Measurements from ENCODE around the gene DISC1.
A peak's percentile ranks its signal among the peaks of the same experiment; 100 is the strongest.

The DISC1 gene

GRCh38 chr1:232048481-232048880 is 421.9 kb downstream of the DISC1 start:
- no peaks in the 10 kb centered on the region for H3K27me3 Mint-ChIP-seq
- H3K4me3 Mint-ChIP-seq = no peak overlapping the region
- CTCF ChIA-PET = no interaction called here
- DNase-seq = no peak
- no peaks in the 10 kb centered on the region for H3K36me3 Mint-ChIP-seq
- H3K9me3 Mint-ChIP-seq = no peaks in the 10 kb centered on the region
- no peaks in the 10 kb centered on the region for H3K4me1 Mint-ChIP-seq
- H3K27ac Mint-ChIP-seq = no peak overlapping the region

GRCh38 chr1:232049335-232049734 is 422.7 kb downstream of the DISC1 start:
- DNase-seq = no peak
- Mint-ChIP-seq H3K36me3 (no peaks in the 10 kb centered on the region), H3K27me3 (no peaks in the 10 kb centered on the region), H3K9me3 (no peaks in the 10 kb centered on the region), H3K27ac (no peak overlapping the region), H3K4me3 (no peak overlapping the region), H3K4me1 (no peaks in the 10 kb centered on the region)
- CTCF ChIA-PET = interaction anchor here (1.4 kb wide), 1 partner anchor 10 kb away, joined by 3 read pairs; no protein-coding TSS in a partner anchor

- no peaks in the 10 kb centered on the region for H3K36me3 Mint-ChIP-seq
- no peak for DNase-seq
- CTCF ChIA-PET = no interaction called here
- H3K9me3 Mint-ChIP-seq = no peaks in the 10 kb centered on the region
- no peaks in the 10 kb centered on the region for H3K4me1 Mint-ChIP-seq
- no peaks in the 10 kb centered on the region for H3K27me3 Mint-ChIP-seq
- no peak overlapping the region for H3K27ac Mint-ChIP-seq
- no peak overlapping the region for H3K4me3 Mint-ChIP-seq
These were observed 430.8 kb downstream of the DISC1 start for GRCh38 chr1:232057217-232057895.

- no peaks in the 10 kb centered on the region for H3K36me3 Mint-ChIP-seq
- H3K4me3 Mint-ChIP-seq = no peak overlapping the region
- CTCF ChIA-PET = no interaction called here
- no peak for DNase-seq
- H3K9me3 Mint-ChIP-seq = no peaks in the 10 kb centered on the region
- no peaks in the 10 kb centered on the region for H3K27me3 Mint-ChIP-seq
- no peaks in the 10 kb centered on the region for H3K4me1 Mint-ChIP-seq
- no peak overlapping the region for H3K27ac Mint-ChIP-seq
These were observed 431.3 kb downstream of the DISC1 start for GRCh38 chr1:232057896-232058274.

GRCh38 chr1:232059726-232060374 is 433.3 kb downstream of the DISC1 start:
- no peaks in the 10 kb centered on the region for H3K9me3 Mint-ChIP-seq
- no peaks in the 10 kb centered on the region for H3K36me3 Mint-ChIP-seq
- no peaks in the 10 kb centered on the region for H3K27me3 Mint-ChIP-seq
- CTCF ChIA-PET = interaction anchor here (1.0 kb wide), 1 partner anchor 10 kb away, joined by 3 read pairs; no protein-coding TSS in a partner anchor
- H3K4me1 Mint-ChIP-seq = no peaks in the 10 kb centered on the region
- no peak overlapping the region for H3K4me3 Mint-ChIP-seq
- no peak for DNase-seq
- H3K27ac Mint-ChIP-seq = no peak overlapping the region

GRCh38 chr1:232062967-232063366 is 436.4 kb downstream of the DISC1 start:
- Mint-ChIP-seq H3K27ac (no peak overlapping the region), H3K36me3 (no peaks in the 10 kb centered on the region), H3K27me3 (no peaks in the 10 kb centered on the region), H3K9me3 (no peaks in the 10 kb centered on the region), H3K4me1 (no peaks in the 10 kb centered on the region), H3K4me3 (no peak overlapping the region)
- DNase-seq = no peak
- CTCF ChIA-PET = no interaction called here

- H3K9me3 Mint-ChIP-seq = no peaks in the 10 kb centered on the region
- CTCF ChIA-PET = no interaction called here
- no peak overlapping the region for H3K4me3 Mint-ChIP-seq
- H3K36me3 Mint-ChIP-seq = no peaks in the 10 kb centered on the region
- H3K27ac Mint-ChIP-seq = no peak overlapping the region
- no peaks in the 10 kb centered on the region for H3K4me1 Mint-ChIP-seq
- H3K27me3 Mint-ChIP-seq = no peaks in the 10 kb centered on the region
- DNase-seq = no peak
These were observed 439.9 kb downstream of the DISC1 start for GRCh38 chr1:232066521-232066920.

- peaks cover 4% of the 10 kb centered on the region for H3K27me3 Mint-ChIP-seq
- peaks cover 2% of the 10 kb centered on the region for H3K9me3 Mint-ChIP-seq
- no peaks in the 10 kb centered on the region for H3K36me3 Mint-ChIP-seq
- CTCF ChIA-PET = no interaction called here
- H3K4me1 Mint-ChIP-seq = no peaks in the 10 kb centered on the region
- H3K4me3 Mint-ChIP-seq = no peak overlapping the region
- no peak overlapping the region for H3K27ac Mint-ChIP-seq
- DNase-seq = no peak
These were observed 447.7 kb downstream of the DISC1 start for GRCh38 chr1:232074265-232074664.

GRCh38 chr1:232077809-232078208 is 451.2 kb downstream of the DISC1 start:
- Mint-ChIP-seq H3K36me3 (no peaks in the 10 kb centered on the region), H3K4me1 (no peaks in the 10 kb centered on the region), H3K9me3 (peaks cover 8% of the 10 kb centered on the region), H3K4me3 (no peak overlapping the region), H3K27me3 (peaks cover 4% of the 10 kb centered on the region), H3K27ac (no peak overlapping the region)
- CTCF ChIA-PET = no interaction called here
- DNase-seq = no peak

GRCh38 chr1:232084584-232085223 is 458.1 kb downstream of the DISC1 start:
- DNase-seq = peak; percentile 28
- Mint-ChIP-seq H3K9me3 (peaks cover 6% of the 10 kb centered on the region), H3K4me3 (no peak overlapping the region), H3K27ac (no peak overlapping the region), H3K27me3 (no peaks in the 10 kb centered on the region), H3K36me3 (no peaks in the 10 kb centered on the region), H3K4me1 (no peaks in the 10 kb centered on the region)
- CTCF ChIA-PET = no interaction called here

GRCh38 chr1:232090816-232091215 is 464.2 kb downstream of the DISC1 start:
- Mint-ChIP-seq H3K27me3 (no peaks in the 10 kb centered on the region), H3K4me1 (no peaks in the 10 kb centered on the region), H3K36me3 (no peaks in the 10 kb centered on the region), H3K27ac (no peak overlapping the region), H3K4me3 (no peak overlapping the region), H3K9me3 (no peaks in the 10 kb centered on the region)
- no peak for DNase-seq
- CTCF ChIA-PET = no interaction called here

Measured in activated naive CD4-positive, alpha-beta T cell treated with anti-CD3 and anti-CD28 coated beads, Interleukin-2, amount 10 ng/mL, durations not matched to agents 7 days and 5 days (primary cell).